WTC11 (cell line): ENCODE data around the gene RFX8. TPM values are rescaled to one million over a fixed set of nuclear protein-coding genes. Genes with fewer than 3 reads are reported as not detected.

Experiments used
- ATAC-seq: fragments of 200-7000 bp; cut with Tn5 transposase; 2 replicates; pipeline ENCODE4 v1.10.0; 2021; ENCODE audit warnings: mild to moderate bottlenecking, moderate library complexity
- CTCF ChIA-PET: fragments of 300-600 bp; sonication (Branson Sonifier 250); formaldehyde crosslinking; loops from one replicate; lab custom pipeline; 2021; ENCODE audit warnings: antibody characterized with exemption; lab: Charles Lee
- POLR2A ChIA-PET: fragments of 350-600 bp; sonication (Branson Sonifier 250); formaldehyde crosslinking; loops from one replicate; lab custom pipeline; 2021; ENCODE audit warnings: antibody characterized with exemption; lab: Charles Lee
- DNase-seq: peaks from one replicate; pipeline ENCODE4 v3.0.0; 2021; ENCODE audit warnings: low spot score
- H3K27ac Mint-ChIP-seq: 2 replicates; pipeline ENCODE4 v1.8.0; 2021; ENCODE audit warnings: mixed read lengths
- H3K27me3 Mint-ChIP-seq: 2 replicates; pipeline ENCODE4 v1.8.0; 2021; ENCODE audit warnings: low read depth, mild to moderate bottlenecking, moderate library complexity, mixed read lengths
- H3K36me3 Mint-ChIP-seq: 2 replicates; pipeline ENCODE4 v1.8.0; 2021; ENCODE audit warnings: mixed read lengths
- H3K4me1 Mint-ChIP-seq: 2 replicates; pipeline ENCODE4 v1.8.0; 2022; ENCODE audit warnings: mixed read lengths
- H3K4me3 Mint-ChIP-seq: 2 replicates; pipeline ENCODE4 v1.8.0; 2021; ENCODE audit warnings: mild to moderate bottlenecking, moderate library complexity, mixed read lengths
- H3K9me3 Mint-ChIP-seq: 2 replicates; pipeline ENCODE4 v1.8.0; 2021; ENCODE audit warnings: mixed read lengths
- CBFB ChIP-seq: sonication (generic); formaldehyde crosslinking; IDR thresholded peaks from 2 replicates; pipeline ENCODE4 v1.8.1; 2022; ENCODE audit warnings: mild to moderate bottlenecking, low read depth, missing genetic modification reagents
- HMGA2 ChIP-seq: fragments of 250-450 bp; sonication (Bioruptor Pico); IDR thresholded peaks from 2 replicates; pipeline ENCODE4 v1.4.0; 2021; ENCODE audit warnings: mild to moderate bottlenecking, moderate library complexity
- NFYB ChIP-seq: sonication (generic); formaldehyde crosslinking; conservative IDR thresholded peaks from 2 replicates; pipeline ENCODE4 v1.8.0; 2022; ENCODE audit warnings: low read depth, missing genetic modification reagents
- TCF7 ChIP-seq: sonication (generic); formaldehyde crosslinking; IDR thresholded peaks from 2 replicates; pipeline ENCODE4 v1.8.0; 2022; ENCODE audit warnings: mild to moderate bottlenecking, low read depth, missing genetic modification reagents, moderate library complexity
- TEAD1 ChIP-seq: sonication (generic); formaldehyde crosslinking; IDR thresholded peaks from 2 replicates; pipeline ENCODE4 v1.8.0; 2022; ENCODE audit warnings: mild to moderate bottlenecking, missing genetic modification reagents
- TEAD4 ChIP-seq: sonication (generic); formaldehyde crosslinking; IDR thresholded peaks from 2 replicates; pipeline ENCODE4 v1.8.0; 2022; ENCODE audit warnings: mild to moderate bottlenecking, missing genetic modification reagents
- total RNA-seq: library from RNA; stranded (reverse); gene quantifications from 3 replicates; pipeline ENCODE4 v1.2.3, GENCODE V29; 2021
- TF ChIP-seq, protein P1 (sequence below): sonication (generic); formaldehyde crosslinking; IDR thresholded peaks from 2 replicates; pipeline ENCODE4 v1.8.1; 2022; ENCODE audit warnings: missing genetic modification reagents, borderline replicate concordance
- TF ChIP-seq, protein P2 (sequence below): fragments of 250-450 bp; sonication (Bioruptor Pico); IDR thresholded peaks from 2 replicates; pipeline ENCODE4 v1.9.0; 2021; ENCODE audit warnings: moderate library complexity, mild to moderate bottlenecking, inconsistent platforms, borderline replicate concordance
- TF ChIP-seq, protein P3 (sequence below): sonication (generic); formaldehyde crosslinking; IDR thresholded peaks from 2 replicates; pipeline ENCODE4 v1.8.1; 2023; ENCODE audit warnings: mild to moderate bottlenecking, missing genetic modification reagents, borderline replicate concordance
- TF ChIP-seq, protein P4 (sequence below): fragments of 200-600 bp; IDR thresholded peaks from 2 replicates; pipeline ENCODE4 v1.8.0; 2022; ENCODE audit warnings: antibody characterized with exemption
- TF ChIP-seq, protein P5 (sequence below): sonication (generic); formaldehyde crosslinking; IDR thresholded peaks from 2 replicates; pipeline ENCODE4 v1.8.1; 2023; ENCODE audit warnings: mild to moderate bottlenecking, missing genetic modification reagents, moderate library complexity
- TF ChIP-seq, protein P6 (sequence below): fragments of 250-450 bp; sonication (Bioruptor Pico); IDR thresholded peaks from 2 replicates; pipeline ENCODE4 v1.9.0; 2021; ENCODE audit warnings: mild to moderate bottlenecking, borderline replicate concordance
- TF ChIP-seq, protein P7 (sequence below): sonication (generic); formaldehyde crosslinking; IDR thresholded peaks from 2 replicates; pipeline ENCODE4 v1.8.1; 2022; ENCODE audit warnings: low read depth, mild to moderate bottlenecking, moderate library complexity, missing genetic modification reagents, borderline replicate concordance
- TF ChIP-seq, protein P8 (sequence below): sonication (generic); formaldehyde crosslinking; IDR thresholded peaks from 2 replicates; pipeline ENCODE4 v1.8.0; 2022; ENCODE audit warnings: mild to moderate bottlenecking, missing genetic modification reagents

Gene RFX8
- total RNA-seq, 1 experiment from 2014 or later = 0.28 TPM

DNA sequence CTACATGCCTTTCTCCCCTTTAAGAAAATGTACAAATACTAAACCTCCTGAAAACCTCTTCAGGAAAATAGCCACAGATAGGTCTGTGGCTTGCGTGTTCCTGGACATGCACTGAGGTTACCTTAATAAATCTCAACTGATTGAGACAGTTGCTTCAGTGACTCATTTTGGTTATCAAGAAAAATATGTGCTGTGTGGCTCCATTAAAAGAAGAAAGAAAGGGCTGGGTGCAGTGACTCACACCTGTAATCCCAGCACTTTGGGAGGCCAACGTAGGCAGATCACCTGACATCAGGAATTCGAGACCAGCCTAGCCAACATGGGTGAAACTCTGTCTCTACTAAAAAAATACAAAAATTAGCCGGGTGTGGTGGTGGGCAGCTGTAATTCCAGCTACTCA, 114.7 kb downstream of the RFX8 start:
- no peaks in the 10 kb centered on the region for H3K27me3 Mint-ChIP-seq
- ATAC-seq = no peak
- TF ChIP-seq CBFB (CRISPR knock-in tag) = no peak
- TF ChIP-seq, protein P1, sequence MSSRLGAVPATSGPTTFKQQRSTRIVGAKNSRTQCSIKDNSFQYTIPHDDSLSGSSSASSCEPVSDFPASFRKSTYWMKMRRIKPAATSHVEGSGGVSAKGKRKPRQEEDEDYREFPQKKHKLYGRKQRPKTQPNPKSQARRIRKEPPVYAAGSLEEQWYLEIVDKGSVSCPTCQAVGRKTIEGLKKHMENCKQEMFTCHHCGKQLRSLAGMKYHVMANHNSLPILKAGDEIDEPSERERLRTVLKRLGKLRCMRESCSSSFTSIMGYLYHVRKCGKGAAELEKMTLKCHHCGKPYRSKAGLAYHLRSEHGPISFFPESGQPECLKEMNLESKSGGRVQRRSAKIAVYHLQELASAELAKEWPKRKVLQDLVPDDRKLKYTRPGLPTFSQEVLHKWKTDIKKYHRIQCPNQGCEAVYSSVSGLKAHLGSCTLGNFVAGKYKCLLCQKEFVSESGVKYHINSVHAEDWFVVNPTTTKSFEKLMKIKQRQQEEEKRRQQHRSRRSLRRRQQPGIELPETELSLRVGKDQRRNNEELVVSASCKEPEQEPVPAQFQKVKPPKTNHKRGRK = no peak
- TF ChIP-seq, protein P2, sequence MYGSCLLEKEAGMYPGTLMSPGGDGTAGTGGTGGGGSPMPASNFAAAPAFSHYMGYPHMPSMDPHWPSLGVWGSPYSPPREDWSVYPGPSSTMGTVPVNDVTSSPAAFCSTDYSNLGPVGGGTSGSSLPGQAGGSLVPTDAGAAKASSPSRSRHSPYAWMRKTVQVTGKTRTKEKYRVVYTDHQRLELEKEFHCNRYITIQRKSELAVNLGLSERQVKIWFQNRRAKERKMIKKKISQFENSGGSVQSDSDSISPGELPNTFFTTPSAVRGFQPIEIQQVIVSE (CRISPR knock-in tag) = no peak
- TF ChIP-seq NFYB = no peak
- TF ChIP-seq, protein P3, sequence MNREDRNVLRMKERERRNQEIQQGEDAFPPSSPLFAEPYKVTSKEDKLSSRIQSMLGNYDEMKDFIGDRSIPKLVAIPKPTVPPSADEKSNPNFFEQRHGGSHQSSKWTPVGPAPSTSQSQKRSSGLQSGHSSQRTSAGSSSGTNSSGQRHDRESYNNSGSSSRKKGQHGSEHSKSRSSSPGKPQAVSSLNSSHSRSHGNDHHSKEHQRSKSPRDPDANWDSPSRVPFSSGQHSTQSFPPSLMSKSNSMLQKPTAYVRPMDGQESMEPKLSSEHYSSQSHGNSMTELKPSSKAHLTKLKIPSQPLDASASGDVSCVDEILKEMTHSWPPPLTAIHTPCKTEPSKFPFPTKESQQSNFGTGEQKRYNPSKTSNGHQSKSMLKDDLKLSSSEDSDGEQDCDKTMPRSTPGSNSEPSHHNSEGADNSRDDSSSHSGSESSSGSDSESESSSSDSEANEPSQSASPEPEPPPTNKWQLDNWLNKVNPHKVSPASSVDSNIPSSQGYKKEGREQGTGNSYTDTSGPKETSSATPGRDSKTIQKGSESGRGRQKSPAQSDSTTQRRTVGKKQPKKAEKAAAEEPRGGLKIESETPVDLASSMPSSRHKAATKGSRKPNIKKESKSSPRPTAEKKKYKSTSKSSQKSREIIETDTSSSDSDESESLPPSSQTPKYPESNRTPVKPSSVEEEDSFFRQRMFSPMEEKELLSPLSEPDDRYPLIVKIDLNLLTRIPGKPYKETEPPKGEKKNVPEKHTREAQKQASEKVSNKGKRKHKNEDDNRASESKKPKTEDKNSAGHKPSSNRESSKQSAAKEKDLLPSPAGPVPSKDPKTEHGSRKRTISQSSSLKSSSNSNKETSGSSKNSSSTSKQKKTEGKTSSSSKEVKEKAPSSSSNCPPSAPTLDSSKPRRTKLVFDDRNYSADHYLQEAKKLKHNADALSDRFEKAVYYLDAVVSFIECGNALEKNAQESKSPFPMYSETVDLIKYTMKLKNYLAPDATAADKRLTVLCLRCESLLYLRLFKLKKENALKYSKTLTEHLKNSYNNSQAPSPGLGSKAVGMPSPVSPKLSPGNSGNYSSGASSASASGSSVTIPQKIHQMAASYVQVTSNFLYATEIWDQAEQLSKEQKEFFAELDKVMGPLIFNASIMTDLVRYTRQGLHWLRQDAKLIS (CRISPR knock-in tag) = no peak
- TF ChIP-seq TEAD4 (CRISPR knock-in tag) = no peak
- no peak for TF ChIP-seq TCF7 (CRISPR knock-in tag)
- TF ChIP-seq, protein P4, sequence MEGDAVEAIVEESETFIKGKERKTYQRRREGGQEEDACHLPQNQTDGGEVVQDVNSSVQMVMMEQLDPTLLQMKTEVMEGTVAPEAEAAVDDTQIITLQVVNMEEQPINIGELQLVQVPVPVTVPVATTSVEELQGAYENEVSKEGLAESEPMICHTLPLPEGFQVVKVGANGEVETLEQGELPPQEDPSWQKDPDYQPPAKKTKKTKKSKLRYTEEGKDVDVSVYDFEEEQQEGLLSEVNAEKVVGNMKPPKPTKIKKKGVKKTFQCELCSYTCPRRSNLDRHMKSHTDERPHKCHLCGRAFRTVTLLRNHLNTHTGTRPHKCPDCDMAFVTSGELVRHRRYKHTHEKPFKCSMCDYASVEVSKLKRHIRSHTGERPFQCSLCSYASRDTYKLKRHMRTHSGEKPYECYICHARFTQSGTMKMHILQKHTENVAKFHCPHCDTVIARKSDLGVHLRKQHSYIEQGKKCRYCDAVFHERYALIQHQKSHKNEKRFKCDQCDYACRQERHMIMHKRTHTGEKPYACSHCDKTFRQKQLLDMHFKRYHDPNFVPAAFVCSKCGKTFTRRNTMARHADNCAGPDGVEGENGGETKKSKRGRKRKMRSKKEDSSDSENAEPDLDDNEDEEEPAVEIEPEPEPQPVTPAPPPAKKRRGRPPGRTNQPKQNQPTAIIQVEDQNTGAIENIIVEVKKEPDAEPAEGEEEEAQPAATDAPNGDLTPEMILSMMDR = no peak
- TF ChIP-seq, protein P5, sequence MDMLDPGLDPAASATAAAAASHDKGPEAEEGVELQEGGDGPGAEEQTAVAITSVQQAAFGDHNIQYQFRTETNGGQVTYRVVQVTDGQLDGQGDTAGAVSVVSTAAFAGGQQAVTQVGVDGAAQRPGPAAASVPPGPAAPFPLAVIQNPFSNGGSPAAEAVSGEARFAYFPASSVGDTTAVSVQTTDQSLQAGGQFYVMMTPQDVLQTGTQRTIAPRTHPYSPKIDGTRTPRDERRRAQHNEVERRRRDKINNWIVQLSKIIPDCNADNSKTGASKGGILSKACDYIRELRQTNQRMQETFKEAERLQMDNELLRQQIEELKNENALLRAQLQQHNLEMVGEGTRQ (CRISPR knock-in tag) = no peak
- no peak for TF ChIP-seq TEAD1 (CRISPR knock-in tag)
- TF ChIP-seq, protein P6, sequence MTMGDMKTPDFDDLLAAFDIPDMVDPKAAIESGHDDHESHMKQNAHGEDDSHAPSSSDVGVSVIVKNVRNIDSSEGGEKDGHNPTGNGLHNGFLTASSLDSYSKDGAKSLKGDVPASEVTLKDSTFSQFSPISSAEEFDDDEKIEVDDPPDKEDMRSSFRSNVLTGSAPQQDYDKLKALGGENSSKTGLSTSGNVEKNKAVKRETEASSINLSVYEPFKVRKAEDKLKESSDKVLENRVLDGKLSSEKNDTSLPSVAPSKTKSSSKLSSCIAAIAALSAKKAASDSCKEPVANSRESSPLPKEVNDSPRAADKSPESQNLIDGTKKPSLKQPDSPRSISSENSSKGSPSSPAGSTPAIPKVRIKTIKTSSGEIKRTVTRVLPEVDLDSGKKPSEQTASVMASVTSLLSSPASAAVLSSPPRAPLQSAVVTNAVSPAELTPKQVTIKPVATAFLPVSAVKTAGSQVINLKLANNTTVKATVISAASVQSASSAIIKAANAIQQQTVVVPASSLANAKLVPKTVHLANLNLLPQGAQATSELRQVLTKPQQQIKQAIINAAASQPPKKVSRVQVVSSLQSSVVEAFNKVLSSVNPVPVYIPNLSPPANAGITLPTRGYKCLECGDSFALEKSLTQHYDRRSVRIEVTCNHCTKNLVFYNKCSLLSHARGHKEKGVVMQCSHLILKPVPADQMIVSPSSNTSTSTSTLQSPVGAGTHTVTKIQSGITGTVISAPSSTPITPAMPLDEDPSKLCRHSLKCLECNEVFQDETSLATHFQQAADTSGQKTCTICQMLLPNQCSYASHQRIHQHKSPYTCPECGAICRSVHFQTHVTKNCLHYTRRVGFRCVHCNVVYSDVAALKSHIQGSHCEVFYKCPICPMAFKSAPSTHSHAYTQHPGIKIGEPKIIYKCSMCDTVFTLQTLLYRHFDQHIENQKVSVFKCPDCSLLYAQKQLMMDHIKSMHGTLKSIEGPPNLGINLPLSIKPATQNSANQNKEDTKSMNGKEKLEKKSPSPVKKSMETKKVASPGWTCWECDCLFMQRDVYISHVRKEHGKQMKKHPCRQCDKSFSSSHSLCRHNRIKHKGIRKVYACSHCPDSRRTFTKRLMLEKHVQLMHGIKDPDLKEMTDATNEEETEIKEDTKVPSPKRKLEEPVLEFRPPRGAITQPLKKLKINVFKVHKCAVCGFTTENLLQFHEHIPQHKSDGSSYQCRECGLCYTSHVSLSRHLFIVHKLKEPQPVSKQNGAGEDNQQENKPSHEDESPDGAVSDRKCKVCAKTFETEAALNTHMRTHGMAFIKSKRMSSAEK (CRISPR knock-in tag) = no peak
- TF ChIP-seq, protein P7, sequence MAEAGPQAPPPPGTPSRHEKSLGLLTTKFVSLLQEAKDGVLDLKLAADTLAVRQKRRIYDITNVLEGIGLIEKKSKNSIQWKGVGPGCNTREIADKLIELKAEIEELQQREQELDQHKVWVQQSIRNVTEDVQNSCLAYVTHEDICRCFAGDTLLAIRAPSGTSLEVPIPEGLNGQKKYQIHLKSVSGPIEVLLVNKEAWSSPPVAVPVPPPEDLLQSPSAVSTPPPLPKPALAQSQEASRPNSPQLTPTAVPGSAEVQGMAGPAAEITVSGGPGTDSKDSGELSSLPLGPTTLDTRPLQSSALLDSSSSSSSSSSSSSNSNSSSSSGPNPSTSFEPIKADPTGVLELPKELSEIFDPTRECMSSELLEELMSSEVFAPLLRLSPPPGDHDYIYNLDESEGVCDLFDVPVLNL = no peak
- TF ChIP-seq HMGA2 (CRISPR knock-in tag) = no peak
- TF ChIP-seq, protein P8, sequence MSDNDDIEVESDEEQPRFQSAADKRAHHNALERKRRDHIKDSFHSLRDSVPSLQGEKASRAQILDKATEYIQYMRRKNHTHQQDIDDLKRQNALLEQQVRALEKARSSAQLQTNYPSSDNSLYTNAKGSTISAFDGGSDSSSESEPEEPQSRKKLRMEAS = no peak
- ChIA-PET CTCF (interaction anchor here (1.0 to 3.3 kb wide), 2 partner anchors 18 to 59 kb away, joined by 3 to 25 read pairs; no protein-coding TSS in a partner anchor), POLR2A (no interaction called here)
- H3K4me3 Mint-ChIP-seq = no peak overlapping the region
- H3K9me3 Mint-ChIP-seq = no peaks in the 10 kb centered on the region
- peaks cover 38% of the 10 kb centered on the region for H3K4me1 Mint-ChIP-seq
- DNase-seq = no peak
- no peaks in the 10 kb centered on the region for H3K36me3 Mint-ChIP-seq
- H3K27ac Mint-ChIP-seq = no peak overlapping the region
